HEK293 (cell line): ENCODE measurements around the gene GUSB.

Experiments used
- CTCF ChIA-PET: fragments of 350-600 bp; formaldehyde crosslinking; extraction: SDS; loops from one replicate; lab custom pipeline; 2021; ENCODE audit warnings: antibody characterized with exemption; lab: Yijun Ruan, JAX
- POLR2A ChIA-PET: fragments of 300-600 bp; formaldehyde crosslinking; extraction: SDS; loops from one replicate; lab custom pipeline; 2020; ENCODE audit warnings: antibody characterized with exemption, inconsistent platforms; lab: Yijun Ruan, JAX
- H3K27ac ChIP-seq: fragments of 200-500 bp; sonication (Bioruptor generic); 2 replicates; pipeline ENCODE4 v1.5.1; 2014; ENCODE audit warnings: low read depth, low read length, control low read depth, inconsistent platforms; ENCODE audit errors: extremely low read depth
- H3K36me3 ChIP-seq, 2 experiments: fragments of 200-500 bp in 1 of 2; sonication (Bioruptor generic) in 1 of 2; 1 replicate in 1 of 2; 2 replicates in 1 of 2; pipeline ENCODE4 v1.5.1; 2014 to 2017; ENCODE audit warnings: inconsistent platforms in 2 of 2, low read length in 2 of 2; ENCODE audit not compliant: control insufficient read depth in 2 of 2, insufficient read depth in 1 of 2
- H3K4me1 ChIP-seq: fragments of 200-500 bp; sonication (Bioruptor generic); 2 replicates; pipeline ENCODE4 v1.5.1; 2014; ENCODE audit warnings: mild to moderate bottlenecking, low read length, inconsistent platforms; ENCODE audit not compliant: control insufficient read depth, insufficient read depth
- H3K4me3 ChIP-seq: 2 replicates; pipeline ENCODE4 v1.5.1; 2011; ENCODE audit warnings: low read depth, mild to moderate bottlenecking, control low read depth, low read length, moderate library complexity
- H3K9me3 ChIP-seq: fragments of 200-500 bp; sonication (Bioruptor generic); 2 replicates; pipeline ENCODE4 v1.5.1; 2014; ENCODE audit warnings: low read depth, low read length, inconsistent platforms; ENCODE audit not compliant: control insufficient read depth, insufficient read depth
- GLI4 ChIP-seq: fragments of 450-650 bp; formaldehyde crosslinking; IDR thresholded peaks from 2 replicates; pipeline ENCODE4 v1.5.1; 2016; ENCODE audit warnings: missing biosample characterization, missing genetic modification characterization
- HOXD13 ChIP-seq: sonication (generic); formaldehyde crosslinking; IDR thresholded peaks from 2 replicates; pipeline ENCODE4 v1.8.0; 2022; ENCODE audit warnings: missing genetic modification reagents, borderline replicate concordance
- KLF10 ChIP-seq: fragments of 450-650 bp; IDR thresholded peaks from 2 replicates; pipeline ENCODE4 v1.5.1; 2018; ENCODE audit warnings: missing biosample characterization, mild to moderate bottlenecking, missing genetic modification characterization
- ZBTB8A ChIP-seq: fragments of 450-650 bp; formaldehyde crosslinking; IDR thresholded peaks from 2 replicates; pipeline ENCODE4 v1.5.1; 2016; ENCODE audit warnings: missing biosample characterization, missing genetic modification characterization
- ZNF138 ChIP-seq: fragments of 450-650 bp; formaldehyde crosslinking; IDR thresholded peaks from 2 replicates; pipeline ENCODE4 v1.5.1; 2016; ENCODE audit warnings: missing biosample characterization, missing genetic modification characterization, borderline replicate concordance
- ZNF239 ChIP-seq: fragments of 450-650 bp; formaldehyde crosslinking; IDR thresholded peaks from 2 replicates; pipeline ENCODE4 v1.5.1; 2016; ENCODE audit warnings: missing biosample characterization, missing genetic modification characterization
- ZNF398 ChIP-seq: fragments of 450-650 bp; formaldehyde crosslinking; IDR thresholded peaks from 2 replicates; pipeline ENCODE4 v1.5.1; 2017; ENCODE audit warnings: missing biosample characterization, missing genetic modification characterization
- ZNF433 ChIP-seq: fragments of 450-650 bp; formaldehyde crosslinking; IDR thresholded peaks from 2 replicates; pipeline ENCODE4 v1.5.1; 2016; ENCODE audit warnings: missing biosample characterization, missing genetic modification characterization, low read depth
- ZNF629 ChIP-seq: fragments of 450-650 bp; formaldehyde crosslinking; IDR thresholded peaks from 2 replicates; pipeline ENCODE4 v1.5.1; 2017; ENCODE audit warnings: missing biosample characterization, missing genetic modification characterization

The GUSB gene

GRCh38 chr7:65912237-65912636 is 69.8 kb downstream of the GUSB start:
- POLR2A ChIA-PET = no interaction called here

More at GRCh38 chr7:65912237-65912636, 69.8 kb downstream of the GUSB start:
- H3K27ac ChIP-seq = no peak overlapping the region
- no peaks in the 10 kb centered on the region; a peak in 1 of 3 replicates for H3K36me3 ChIP-seq
- H3K9me3 ChIP-seq = no peaks in the 10 kb centered on the region
- no peaks in the 10 kb centered on the region for H3K4me1 ChIP-seq
- TF ChIP-seq ZNF398 (tag by site-specific recombination) (no peak), ZNF629 (tag by site-specific recombination) (no peak), KLF10 (tag by site-specific recombination) (no peak), ZNF239 (tag by site-specific recombination) (no peak), ZNF433 (tag by site-specific recombination) (no peak), GLI4 (no peak), HOXD13 (CRISPR knock-in tag) (no peak), ZBTB8A (tag by site-specific recombination) (no peak), ZNF138 (no peak)
- H3K4me3 ChIP-seq = no peak overlapping the region
- CTCF ChIA-PET = interaction anchor here (0.9 kb wide), 1 partner anchor 29 kb away, joined by 4 read pairs; no protein-coding TSS in a partner anchor
